ENCODE results near the gene ATRNL1. TPM values are rescaled to one million over a fixed set of nuclear protein-coding genes. Genes with fewer than 3 reads are reported as not detected.
"Not testable (repeated sequence)": the region's sequence is repeated elsewhere in the genome, so short reads cannot be mapped to it uniquely, and the experiment has no call there.

Gene ATRNL1
- total RNA-seq, 4 donors from 2014 or later = 137 to 431 (median 202) TPM

- H3K9me3 ChIP-seq = no peaks in the 10 kb centered on the region
- no peaks in the 10 kb centered on the region for H3K4me1 ChIP-seq
- H3K36me3 ChIP-seq = no peaks in the 10 kb centered on the region
- no peaks in the 10 kb centered on the region for H3K27me3 ChIP-seq
- H3K4me3 ChIP-seq = no peak overlapping the region
- no peak for TF ChIP-seq POLR2A (IDR thresholded peaks at IDR 0.05)
- TF ChIP-seq, protein P1, sequence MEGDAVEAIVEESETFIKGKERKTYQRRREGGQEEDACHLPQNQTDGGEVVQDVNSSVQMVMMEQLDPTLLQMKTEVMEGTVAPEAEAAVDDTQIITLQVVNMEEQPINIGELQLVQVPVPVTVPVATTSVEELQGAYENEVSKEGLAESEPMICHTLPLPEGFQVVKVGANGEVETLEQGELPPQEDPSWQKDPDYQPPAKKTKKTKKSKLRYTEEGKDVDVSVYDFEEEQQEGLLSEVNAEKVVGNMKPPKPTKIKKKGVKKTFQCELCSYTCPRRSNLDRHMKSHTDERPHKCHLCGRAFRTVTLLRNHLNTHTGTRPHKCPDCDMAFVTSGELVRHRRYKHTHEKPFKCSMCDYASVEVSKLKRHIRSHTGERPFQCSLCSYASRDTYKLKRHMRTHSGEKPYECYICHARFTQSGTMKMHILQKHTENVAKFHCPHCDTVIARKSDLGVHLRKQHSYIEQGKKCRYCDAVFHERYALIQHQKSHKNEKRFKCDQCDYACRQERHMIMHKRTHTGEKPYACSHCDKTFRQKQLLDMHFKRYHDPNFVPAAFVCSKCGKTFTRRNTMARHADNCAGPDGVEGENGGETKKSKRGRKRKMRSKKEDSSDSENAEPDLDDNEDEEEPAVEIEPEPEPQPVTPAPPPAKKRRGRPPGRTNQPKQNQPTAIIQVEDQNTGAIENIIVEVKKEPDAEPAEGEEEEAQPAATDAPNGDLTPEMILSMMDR (IDR thresholded peaks at IDR 0.05) = no peak
- no peak overlapping the region for H3K27ac ChIP-seq
- no peak for DNase-seq
- intact Hi-C loops (cut with DNase I; ENCODE audit: low total_unique reads) = no loop called here
Observed at GRCh38 chr10:115525141-115525540, 432.0 kb downstream of the ATRNL1 start.

DNA sequence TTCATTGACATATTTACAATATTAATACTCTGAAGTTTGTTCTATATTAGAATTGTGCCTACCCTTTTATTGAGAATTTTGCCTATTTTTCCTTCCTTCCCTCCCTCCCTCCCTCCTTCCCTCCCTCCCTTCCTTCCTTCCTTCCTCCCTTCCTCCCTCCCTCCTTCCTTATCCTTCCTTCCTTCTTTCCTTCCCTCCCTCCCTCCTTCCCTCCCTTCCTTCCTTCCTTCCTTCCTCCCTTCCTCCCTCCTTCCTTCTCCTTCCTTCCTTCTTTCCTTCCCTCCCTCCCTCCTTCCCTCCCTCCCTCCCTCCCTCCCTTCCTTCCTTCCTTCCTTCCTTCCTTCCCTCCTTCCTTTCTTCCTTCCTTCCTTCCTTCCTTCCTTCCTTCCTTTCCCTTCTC lies 434.5 kb downstream of the ATRNL1 start:
- H3K4me1 ChIP-seq; H3K36me3 ChIP-seq; H3K9me3 ChIP-seq; intact Hi-C loops (cut with DNase I; ENCODE audit: low total_unique reads); H3K27ac ChIP-seq; H3K4me3 ChIP-seq; DNase-seq; H3K27me3 ChIP-seq: not testable (repeated sequence)

DNA sequence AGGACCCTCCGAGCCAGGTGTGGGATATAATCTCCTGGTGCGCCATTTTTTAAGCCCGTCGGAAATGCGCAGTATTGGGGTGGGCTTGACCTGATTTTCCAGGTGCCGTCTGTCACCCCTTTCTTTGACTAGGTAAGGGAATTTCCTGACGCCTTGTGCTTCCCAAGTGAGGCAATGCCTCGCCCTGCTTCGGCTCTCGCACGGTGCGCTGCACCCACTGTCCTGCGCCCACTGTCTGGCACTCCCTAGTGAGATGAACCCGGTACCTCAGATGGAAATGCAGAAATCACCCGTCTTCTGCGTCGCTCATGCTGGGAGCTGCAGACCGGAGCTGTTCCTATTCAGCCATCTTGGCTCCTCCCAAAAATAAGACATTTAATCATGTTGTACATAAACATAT lies 443.2 kb downstream of the ATRNL1 start:
- H3K36me3 ChIP-seq; DNase-seq; H3K4me3 ChIP-seq; H3K27me3 ChIP-seq; intact Hi-C loops (cut with DNase I; ENCODE audit: low total_unique reads); H3K27ac ChIP-seq; H3K9me3 ChIP-seq; H3K4me1 ChIP-seq: not testable (repeated sequence)

GRCh38 chr10:115539142-115539762 lies 446.1 kb downstream of the ATRNL1 start:
- no peaks in the 10 kb centered on the region for H3K36me3 ChIP-seq
- no peaks in the 10 kb centered on the region for H3K27me3 ChIP-seq
- H3K9me3 ChIP-seq = no peaks in the 10 kb centered on the region
- H3K4me3 ChIP-seq = no peak overlapping the region
- no peak for DNase-seq
- H3K4me1 ChIP-seq = no peaks in the 10 kb centered on the region
- no peak overlapping the region for H3K27ac ChIP-seq
- intact Hi-C loops (cut with DNase I; ENCODE audit: low total_unique reads) = no loop called here
- TF ChIP-seq POLR2A (IDR thresholded peaks at IDR 0.05) = no peak
- TF ChIP-seq, protein P1 (IDR thresholded peaks at IDR 0.05) = no peak

- no peak for TF ChIP-seq POLR2A (IDR thresholded peaks at IDR 0.05)
- TF ChIP-seq, protein P1 (IDR thresholded peaks at IDR 0.05) = no peak
Observed at GRCh38 chr10:115555887-115556402, 462.8 kb downstream of the ATRNL1 start.

DNA sequence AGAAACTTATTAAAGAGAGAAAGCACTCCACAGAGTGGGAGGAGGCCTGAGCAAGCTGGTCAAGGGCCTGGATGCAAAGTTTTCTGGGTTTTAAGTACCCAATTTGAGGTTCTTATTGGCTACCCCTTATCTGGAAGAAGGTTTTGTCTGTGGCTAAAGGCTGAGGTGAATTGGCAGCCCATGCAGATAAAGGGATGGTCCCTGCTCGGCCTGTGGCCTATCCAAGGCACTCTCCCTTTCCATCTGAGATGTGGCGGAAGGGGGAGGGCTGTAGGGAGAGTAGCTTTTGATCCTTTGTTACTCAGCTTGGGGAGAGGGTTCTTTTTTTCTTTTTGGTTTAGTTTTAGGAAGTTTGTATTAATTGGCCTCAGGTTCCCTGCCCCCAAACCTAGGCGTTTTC lies 465.1 kb downstream of the ATRNL1 start:
- Histone ChIP-seq H3K4me3 (no peak overlapping the region), H3K9me3 (no peaks in the 10 kb centered on the region), H3K27ac (no peak overlapping the region), H3K36me3 (no peaks in the 10 kb centered on the region), H3K27me3 (no peaks in the 10 kb centered on the region), H3K4me1 (no peaks in the 10 kb centered on the region)
- intact Hi-C loops (cut with DNase I; ENCODE audit: low total_unique reads) = no loop called here
- no peak for TF ChIP-seq POLR2A (IDR thresholded peaks at IDR 0.05)
- TF ChIP-seq, protein P1 (IDR thresholded peaks at IDR 0.05) = no peak
- no peak for DNase-seq

More at GRCh38 chr10:115555887-115556402, 462.8 kb downstream of the ATRNL1 start:
- H3K36me3 ChIP-seq = no peaks in the 10 kb centered on the region
- no peak for DNase-seq
- H3K27me3 ChIP-seq = no peaks in the 10 kb centered on the region
- no peak overlapping the region for H3K4me3 ChIP-seq
- H3K9me3 ChIP-seq = no peaks in the 10 kb centered on the region
- intact Hi-C loops (cut with DNase I; ENCODE audit: low total_unique reads) = no loop called here
- no peaks in the 10 kb centered on the region for H3K4me1 ChIP-seq
- H3K27ac ChIP-seq = no peak overlapping the region
